Mucosa of descending colon (tissue), 3 donors: ENCODE results near the gene HBD. TPM values are rescaled to one million over a fixed set of nuclear protein-coding genes. Genes with fewer than 3 reads are reported as not detected.

Source experiments
- ATAC-seq: fragments of 200-7000 bp; cut with Tn5 transposase; one replicate; pipeline ENCODE4 v1.9.1; 2020; ENCODE audit warnings: mild to moderate bottlenecking, moderate library complexity
- DNase-seq, 3 donors: peaks; one replicate each; pipeline ENCODE4 v3.0.0-alpha.2; 2020
- H3K36me3 ChIP-seq: fragments of 200-600 bp; one replicate; pipeline ENCODE4 v1.8.0; 2021; ENCODE audit warnings: low read depth, mild to moderate bottlenecking
- H3K4me1 ChIP-seq: fragments of 200-600 bp; one replicate; pipeline ENCODE4 v1.8.0; 2021; ENCODE audit warnings: low read depth, mild to moderate bottlenecking
- H3K4me3 ChIP-seq: fragments of 200-600 bp; one replicate; pipeline ENCODE4 v1.8.0; 2021; ENCODE audit warnings: mild to moderate bottlenecking
- H3K9me3 ChIP-seq: fragments of 200-600 bp; one replicate; pipeline ENCODE4 v1.8.0; 2021; ENCODE audit warnings: mild to moderate bottlenecking
- intact Hi-C, 2 donors: fragments of 100-400 bp; cut with DNase I in 1 of 2; cut with micrococcal nuclease in 1 of 2; formaldehyde crosslinking; loops; one replicate each; pipeline versions ENCODE4 v1.11.0 to v1.11.1; 2022; cut with DNase I, micrococcal nuclease
- total RNA-seq, 3 donors: library from RNA; stranded (reverse); fragmentation: NEBNext Ultra II Directional in 2 of 3; extraction: Animal tissue kit (Norgen Biotek cat#: 25700) in 2 of 3; gene quantifications; one replicate each; pipeline versions ENCODE4 v1.2.1 to v1.2.4, GENCODE V29; 2021 to 2023
- TF ChIP-seq, protein P1 (sequence below): fragments of 200-600 bp; IDR thresholded peaks from one replicate; pipeline ENCODE4 v1.8.0; 2022; ENCODE audit warnings: antibody characterized with exemption, mild to moderate bottlenecking
- donor health status: DM: no; HTN: no; CAD: no; lungs with moderate emphysema.
- donor health status: DM: no; HTN: no; CAD: no.
- donor health status: DM: no; HTN: yes; CAD: no.

HBD gene
- total RNA-seq, 3 donors from 2014 or later, result not detected

DNA sequence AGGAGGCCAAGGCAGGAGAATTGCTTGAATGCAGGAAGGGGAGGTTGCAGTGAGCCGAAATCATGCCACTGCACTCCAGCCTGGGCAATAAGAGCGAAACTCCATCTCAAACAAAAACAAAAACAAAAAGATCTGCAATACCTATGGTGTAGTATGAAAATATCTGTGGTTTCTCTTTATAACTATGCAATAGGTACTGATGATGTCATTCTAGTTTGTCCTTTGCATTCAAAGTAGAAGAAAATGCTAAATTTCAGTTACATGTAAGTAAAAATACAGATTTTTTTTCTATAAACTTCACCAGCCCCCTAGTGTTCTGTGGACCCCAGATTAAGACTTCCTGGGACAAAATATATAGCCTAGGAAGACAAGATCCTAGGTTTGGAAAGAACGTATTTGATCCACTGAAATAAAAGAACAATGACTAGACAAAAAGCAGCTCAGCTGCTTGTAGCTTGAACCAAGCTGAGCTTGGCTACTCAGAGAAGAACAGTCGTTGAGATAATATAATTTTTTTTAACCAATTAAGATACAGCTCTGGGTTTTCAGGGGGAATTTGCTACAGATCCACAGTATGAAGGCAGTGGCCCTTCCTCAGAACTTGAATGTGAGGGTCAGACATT is 38.2 kb upstream of the HBD start:
- TF ChIP-seq, protein P1, sequence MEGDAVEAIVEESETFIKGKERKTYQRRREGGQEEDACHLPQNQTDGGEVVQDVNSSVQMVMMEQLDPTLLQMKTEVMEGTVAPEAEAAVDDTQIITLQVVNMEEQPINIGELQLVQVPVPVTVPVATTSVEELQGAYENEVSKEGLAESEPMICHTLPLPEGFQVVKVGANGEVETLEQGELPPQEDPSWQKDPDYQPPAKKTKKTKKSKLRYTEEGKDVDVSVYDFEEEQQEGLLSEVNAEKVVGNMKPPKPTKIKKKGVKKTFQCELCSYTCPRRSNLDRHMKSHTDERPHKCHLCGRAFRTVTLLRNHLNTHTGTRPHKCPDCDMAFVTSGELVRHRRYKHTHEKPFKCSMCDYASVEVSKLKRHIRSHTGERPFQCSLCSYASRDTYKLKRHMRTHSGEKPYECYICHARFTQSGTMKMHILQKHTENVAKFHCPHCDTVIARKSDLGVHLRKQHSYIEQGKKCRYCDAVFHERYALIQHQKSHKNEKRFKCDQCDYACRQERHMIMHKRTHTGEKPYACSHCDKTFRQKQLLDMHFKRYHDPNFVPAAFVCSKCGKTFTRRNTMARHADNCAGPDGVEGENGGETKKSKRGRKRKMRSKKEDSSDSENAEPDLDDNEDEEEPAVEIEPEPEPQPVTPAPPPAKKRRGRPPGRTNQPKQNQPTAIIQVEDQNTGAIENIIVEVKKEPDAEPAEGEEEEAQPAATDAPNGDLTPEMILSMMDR, result no peak
- Histone ChIP-seq H3K36me3 (no peaks in the 10 kb centered on the region), H3K4me1 (no peaks in the 10 kb centered on the region), H3K9me3 (no peaks in the 10 kb centered on the region), H3K4me3 (no peak overlapping the region)
- intact Hi-C loops, result no loop called here
- ATAC-seq (no peak), DNase-seq (no peak)

DNA sequence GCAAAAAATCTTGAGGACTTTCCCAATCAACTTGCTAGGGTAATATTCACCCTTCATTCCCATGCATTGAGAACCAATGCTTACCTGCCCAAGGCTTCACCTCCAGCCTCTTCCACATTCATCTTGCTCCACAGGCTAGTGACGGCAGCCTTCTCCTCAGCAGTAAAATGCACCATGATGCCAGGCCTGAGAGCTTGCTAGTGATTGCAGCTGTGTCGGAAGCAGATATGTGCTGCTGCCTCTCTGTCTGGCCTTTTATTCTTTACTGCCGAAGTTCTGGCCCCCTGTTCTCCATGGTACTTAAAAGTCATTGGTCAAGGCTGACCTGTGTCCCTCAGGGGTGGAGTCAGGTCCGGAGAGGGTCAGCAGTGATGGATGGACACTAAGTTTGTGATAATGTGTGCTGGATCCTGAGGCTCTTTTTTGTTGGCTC is 35.4 kb upstream of the HBD start, which contains the start of gene HBE1:
Gene HBE1, minus strand, starts transcription at position 231 of the 433 bp plus-strand sequence. Its CDS starts 55 bp downstream, at position 176.
- Histone ChIP-seq H3K4me3 (no peak within 1 kb of the TSS), H3K4me1 (no peaks in the 10 kb centered on the region), H3K9me3 (no peaks in the 10 kb centered on the region), H3K36me3 (no peaks in the 10 kb centered on the region)
- TF ChIP-seq, protein P1, result no peak
- intact Hi-C loops, result no loop called here
- no peak for ATAC-seq
- no peak for DNase-seq

DNA sequence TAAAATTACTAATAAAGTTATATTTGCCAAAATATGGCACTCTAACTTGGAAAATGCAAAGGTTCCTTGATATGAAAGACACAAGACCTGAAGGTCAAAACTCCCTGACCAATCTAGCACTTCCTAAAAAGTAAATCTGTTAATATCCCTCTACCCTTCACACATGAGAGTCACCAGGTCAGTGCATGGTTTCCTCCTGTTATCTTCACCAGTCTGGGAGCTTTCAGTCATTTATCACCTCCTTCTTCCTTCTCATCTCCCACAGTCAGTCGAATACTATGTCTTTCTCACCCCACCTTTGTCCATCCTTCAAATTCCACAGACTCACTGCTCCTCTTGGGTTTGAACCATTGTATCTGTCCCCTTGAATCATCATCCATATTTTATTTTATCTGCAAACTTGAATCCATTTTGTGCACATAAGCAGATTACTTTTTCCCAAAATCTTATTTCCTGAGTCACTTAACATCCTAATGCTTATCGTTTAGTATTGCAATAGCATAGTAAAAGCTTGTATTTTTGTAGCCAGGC is 32.8 kb upstream of the HBD start:
- Histone ChIP-seq H3K36me3 (no peaks in the 10 kb centered on the region), H3K4me1 (no peaks in the 10 kb centered on the region), H3K4me3 (no peak overlapping the region), H3K9me3 (no peaks in the 10 kb centered on the region)
- TF ChIP-seq, protein P1, result no peak
- intact Hi-C loops, result no loop called here
- DNase-seq (no peak), ATAC-seq (no peak)

DNA sequence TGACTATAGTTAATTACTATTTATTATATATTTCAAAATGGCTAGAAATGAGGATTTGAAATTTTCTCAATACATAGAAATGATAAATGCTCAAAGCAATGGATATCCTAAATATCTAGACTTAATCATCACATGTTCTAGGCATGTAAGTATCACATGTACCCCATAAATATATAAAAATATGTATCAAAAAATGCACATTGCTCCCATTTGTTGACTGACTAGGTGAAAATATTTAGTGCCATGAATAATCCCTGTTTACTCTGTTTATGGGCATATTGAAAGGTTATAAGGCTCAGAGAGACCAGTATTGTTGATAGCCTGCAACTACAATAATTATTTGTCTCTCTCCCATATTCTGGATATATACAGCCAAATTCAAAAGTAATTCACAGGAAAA is 32.3 kb upstream of the HBD start:
- intact Hi-C loops, result no loop called here
- H3K4me1 ChIP-seq, result no peaks in the 10 kb centered on the region
- H3K9me3 ChIP-seq, result no peaks in the 10 kb centered on the region
- no peak for DNase-seq
- ATAC-seq, result no peak
- TF ChIP-seq, protein P1, result no peak
- no peaks in the 10 kb centered on the region for H3K36me3 ChIP-seq
- no peak overlapping the region for H3K4me3 ChIP-seq

DNA sequence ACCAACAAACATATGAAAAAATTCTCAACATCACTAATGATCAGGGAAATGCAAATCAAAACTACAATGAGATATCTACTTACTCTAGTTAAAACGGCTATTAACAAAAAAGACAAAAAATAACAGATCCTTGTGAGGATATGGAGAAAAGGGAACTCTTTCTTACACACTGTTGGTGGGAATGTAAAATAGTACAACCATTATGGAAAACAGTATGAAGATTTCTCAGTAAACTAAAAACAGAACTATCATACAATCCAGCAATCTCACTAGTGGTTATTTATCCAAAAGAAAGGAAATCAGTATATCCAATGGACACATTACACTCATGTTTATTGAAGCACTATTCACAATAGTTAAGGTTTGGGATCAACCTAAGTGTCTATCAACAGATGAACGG is 31.5 kb upstream of the HBD start:
- no peak for DNase-seq
- TF ChIP-seq, protein P1, result no peak
- intact Hi-C loops, result no loop called here

More for the DNA sequence above, 31.5 kb upstream of the HBD start:
- Histone ChIP-seq H3K36me3 (no peaks in the 10 kb centered on the region), H3K4me1 (no peaks in the 10 kb centered on the region), H3K9me3 (no peaks in the 10 kb centered on the region), H3K4me3 (no peak overlapping the region)
- ATAC-seq, result no peak
